Left renal pelvis (tissue), 4 donors: ENCODE data around the gene OSBPL9. TPM values are rescaled to one million over a fixed set of nuclear protein-coding genes. Genes with fewer than 3 reads are reported as not detected.
"Not testable (repeated sequence)": the region's sequence is repeated elsewhere in the genome, so short reads cannot be mapped to it uniquely, and the experiment has no call there.

Source experiments
- DNase-seq, 4 donors: peaks; one replicate each; pipeline ENCODE4 v3.0.0-alpha.2; 2013; ENCODE audit warnings: low read depth in 4 of 4, low spot score in 3 of 4
- polyA plus RNA-seq, 4 donors: library from polyadenylated mRNA; unstranded; fragments of 120-200 nt; gene quantifications; one replicate each; pipeline ENCODE4 v1.2.1, GENCODE V29; 2013; ENCODE audit not compliant: insufficient read length in 4 of 4

Gene OSBPL9
- polyA plus RNA-seq, 4 donors: 100 to 156 (median 137) TPM

DNA sequence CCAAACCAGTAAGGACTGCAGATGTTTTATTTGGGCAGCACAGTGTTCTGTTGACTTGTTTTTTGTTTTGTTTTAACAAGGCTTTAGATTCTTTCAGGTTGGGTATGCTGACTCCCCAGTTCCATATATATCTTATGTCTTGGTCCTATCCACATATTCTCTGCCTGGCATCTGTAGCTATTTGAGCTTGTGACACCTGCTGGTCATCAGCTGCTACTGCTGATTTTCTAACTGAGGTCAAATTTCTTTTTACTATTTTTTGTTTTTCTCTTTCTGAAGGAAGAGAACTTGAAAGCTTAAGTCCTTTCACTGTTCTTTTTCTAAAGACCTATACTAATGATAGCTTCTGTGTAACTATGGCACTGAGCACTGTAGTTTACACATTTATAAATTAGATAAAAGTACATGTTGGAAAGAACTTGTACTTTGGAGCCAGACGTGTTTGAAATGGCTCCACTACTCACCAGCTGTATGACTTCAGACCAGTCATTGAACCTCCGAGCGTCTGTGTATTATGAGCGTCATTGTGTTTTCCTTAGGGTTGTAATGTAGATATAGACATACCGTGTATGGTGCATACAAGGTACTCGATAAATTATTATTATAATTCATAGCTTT is 152.2 kb downstream of the OSBPL9 start:
- peak; percentile 16 to 39 (median 28) for DNase-seq

DNA sequence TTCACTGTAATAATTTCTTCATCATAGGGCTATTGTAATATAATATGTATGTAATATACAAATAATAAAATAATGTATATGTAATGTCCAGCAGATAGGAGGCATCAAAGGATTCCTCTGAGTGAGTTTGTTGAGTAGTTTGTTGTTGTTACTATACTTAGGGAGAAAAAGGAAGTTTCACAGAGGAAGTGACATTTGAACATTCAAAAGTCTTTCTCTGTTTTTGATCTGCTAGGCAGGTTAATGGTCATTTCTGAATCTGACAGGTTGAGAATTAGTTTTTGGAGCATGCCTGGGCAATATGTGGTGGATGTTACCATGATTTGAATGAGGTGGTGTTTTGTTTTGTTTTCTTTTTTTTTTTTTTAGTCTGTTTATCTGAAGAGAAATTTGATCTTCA is 159.5 kb downstream of the OSBPL9 start:
- no peak for DNase-seq

DNA sequence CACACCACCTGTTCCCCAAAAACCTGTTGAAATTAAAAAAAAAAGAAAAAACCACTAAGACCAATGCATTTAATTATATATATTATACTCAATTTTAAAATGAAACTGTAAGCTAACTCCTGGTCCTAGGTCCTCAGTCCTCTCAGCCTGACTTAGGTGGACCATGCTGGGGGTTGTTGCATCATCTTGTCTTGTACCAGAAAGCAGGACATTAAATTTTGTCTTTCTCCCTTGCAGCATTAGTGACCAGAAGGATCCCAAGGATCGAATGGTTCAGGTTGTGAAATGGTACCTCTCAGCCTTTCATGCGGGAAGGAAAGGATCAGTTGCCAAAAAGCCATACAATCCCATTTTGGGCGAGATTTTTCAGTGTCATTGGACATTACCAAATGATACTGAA is 164.0 kb downstream of the OSBPL9 start:
- DNase-seq: no peak

DNA sequence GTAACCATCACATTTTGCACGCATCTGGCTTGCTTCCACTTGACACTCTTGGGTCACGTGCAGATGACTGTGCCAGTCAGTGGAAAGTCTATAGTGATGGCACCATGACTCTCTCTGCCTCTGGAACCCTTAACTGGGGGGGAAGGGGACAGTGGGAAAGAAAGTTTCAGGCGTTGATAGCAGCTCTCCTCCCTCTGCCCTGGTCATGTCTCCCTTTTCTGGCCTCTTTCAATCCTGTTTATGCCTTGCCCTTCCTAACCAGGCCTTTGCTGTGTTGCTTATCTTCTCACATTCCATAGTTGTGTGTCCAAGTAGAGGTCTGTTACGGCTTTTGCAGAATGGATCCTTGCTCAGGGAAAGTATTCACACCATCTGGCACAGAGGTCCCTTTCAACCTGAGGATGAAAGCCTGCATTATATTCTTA is 168.1 kb downstream of the OSBPL9 start:
- DNase-seq: no peak

DNA sequence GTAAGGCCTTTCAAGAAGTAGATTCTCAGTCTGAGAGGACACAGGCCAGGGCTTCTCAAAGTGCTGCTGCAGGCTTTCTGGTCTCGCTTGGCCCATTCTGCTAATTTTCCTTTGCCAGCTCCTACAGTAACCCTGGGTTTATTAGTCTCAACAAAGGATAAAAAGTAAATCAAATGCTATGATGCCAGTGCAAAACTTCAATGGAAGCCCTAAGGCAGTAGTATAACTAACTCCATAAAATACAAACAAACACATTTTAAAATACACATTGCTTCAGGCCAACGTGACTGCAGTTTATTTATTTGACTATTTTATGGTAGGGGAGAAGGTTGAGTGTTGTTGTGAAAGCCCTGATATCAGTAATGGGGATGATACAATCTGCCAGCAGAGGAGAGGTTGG is 172.0 kb downstream of the OSBPL9 start:
- no peak for DNase-seq

DNA sequence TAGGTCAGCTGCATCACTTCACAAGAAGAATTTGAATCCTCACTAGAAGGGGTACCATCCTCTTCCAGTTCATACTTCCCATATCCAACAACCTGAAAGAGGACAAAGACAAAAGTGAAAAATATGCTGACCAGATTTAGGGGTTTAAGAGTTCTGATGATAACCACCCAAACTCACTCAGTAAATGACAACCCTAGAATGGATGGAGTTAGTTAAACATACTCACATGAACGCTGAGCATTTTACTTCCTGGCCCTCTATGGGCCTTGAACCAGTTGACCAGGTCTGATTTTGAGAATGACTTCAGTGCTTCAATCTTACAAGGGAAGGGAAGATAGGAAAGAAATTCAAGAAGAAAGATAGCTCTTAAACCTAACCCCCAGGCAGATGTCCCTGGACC is 172.4 kb downstream of the OSBPL9 start:
- no peak for DNase-seq

DNA sequence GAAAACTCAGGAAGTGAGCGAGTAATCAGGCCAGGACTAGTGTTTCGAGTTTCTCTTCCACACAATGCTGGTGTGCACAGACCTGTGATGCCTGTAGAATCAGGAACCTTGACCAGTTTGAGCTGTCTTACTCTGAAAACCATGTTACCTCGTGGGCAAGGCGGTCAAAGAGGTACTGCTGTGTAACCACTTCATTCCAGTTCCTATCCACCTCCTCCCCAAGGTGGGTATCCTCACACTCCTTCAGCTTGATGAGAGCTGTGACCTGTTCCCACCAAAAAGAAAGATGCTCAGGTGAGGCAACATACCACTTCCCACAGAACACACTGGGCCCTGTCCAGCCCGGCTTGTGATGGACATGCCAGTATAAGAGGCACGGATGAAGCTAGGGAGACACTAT is 173.5 kb downstream of the OSBPL9 start:
- no peak for DNase-seq

DNA sequence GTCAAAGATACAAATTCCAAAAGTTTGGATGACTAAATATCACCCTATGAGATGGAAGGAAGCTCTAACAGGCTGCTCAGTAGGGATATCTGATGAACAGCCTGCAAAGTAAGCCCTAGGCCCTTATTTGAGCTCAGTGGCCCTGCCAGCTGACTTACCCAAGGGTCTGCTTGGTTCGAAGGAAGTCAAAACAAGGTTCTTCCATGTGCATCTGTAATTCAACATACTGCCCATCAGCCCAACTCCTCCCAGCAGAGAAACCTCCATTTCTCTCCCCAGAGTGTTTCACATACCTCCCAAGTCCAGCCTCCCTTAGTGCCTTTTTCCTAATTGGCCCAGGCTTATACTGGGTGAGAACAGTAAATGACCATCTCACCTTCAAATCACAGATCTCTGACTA is 175.0 kb downstream of the OSBPL9 start:
- no peak for DNase-seq

DNA sequence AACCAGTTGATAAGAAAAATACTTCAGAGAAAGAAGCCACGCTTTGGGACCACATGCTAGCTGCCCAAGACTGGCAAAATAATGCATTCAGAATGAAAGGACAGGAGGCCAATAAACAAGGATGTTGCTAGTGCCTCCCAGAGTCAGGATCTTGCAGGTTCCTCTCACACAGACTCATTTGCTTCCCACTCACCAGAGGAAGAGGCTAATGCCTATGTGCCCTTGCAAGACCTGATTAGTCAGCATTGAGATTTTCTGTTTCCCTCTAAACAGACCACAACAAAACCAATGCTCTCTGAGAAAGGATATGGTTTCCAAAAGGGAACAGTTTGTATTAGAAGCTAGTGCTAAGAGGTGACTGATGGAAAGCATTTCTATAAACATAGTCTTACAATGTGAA is 176.0 kb downstream of the OSBPL9 start:
- DNase-seq: no peak

DNA sequence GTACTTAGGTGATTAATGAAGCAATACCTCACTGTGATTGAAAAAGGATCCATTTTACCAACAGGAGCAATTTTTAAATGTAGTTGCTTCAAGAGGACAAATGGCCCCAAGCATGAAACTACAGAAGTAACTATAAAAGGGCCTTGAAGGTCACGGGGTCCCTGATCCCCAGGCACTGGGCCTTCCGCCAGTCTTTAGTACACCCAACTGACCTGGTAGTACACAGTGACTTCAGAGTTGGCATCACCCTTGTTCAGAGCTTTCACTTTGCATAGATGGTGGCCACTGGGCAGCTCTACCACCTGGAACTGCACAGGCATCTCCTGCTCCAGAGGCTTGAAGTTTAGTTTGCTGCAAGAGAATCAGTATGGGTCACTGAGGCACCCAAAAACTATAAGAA is 177.4 kb downstream of the OSBPL9 start:
- DNase-seq: no peak

DNA sequence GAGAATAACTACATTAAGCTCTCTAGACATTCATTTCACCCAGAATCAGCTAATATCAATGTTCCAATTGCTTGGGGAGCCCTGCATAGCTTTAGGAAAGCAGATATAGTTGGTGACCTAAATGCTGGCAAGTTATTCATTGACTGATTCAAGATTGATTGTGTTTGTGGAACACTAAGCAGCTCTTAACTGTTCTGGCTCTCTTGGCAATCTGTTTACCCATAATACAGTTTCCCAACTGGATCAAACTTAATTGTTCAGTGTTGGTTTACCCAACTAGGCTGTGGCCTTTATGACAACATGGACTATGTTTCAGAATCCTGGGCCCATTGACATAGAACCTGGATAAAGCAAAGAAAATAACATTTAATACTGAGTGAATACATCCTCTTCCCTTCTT is 178.0 kb downstream of the OSBPL9 start:
- no peak for DNase-seq

DNA sequence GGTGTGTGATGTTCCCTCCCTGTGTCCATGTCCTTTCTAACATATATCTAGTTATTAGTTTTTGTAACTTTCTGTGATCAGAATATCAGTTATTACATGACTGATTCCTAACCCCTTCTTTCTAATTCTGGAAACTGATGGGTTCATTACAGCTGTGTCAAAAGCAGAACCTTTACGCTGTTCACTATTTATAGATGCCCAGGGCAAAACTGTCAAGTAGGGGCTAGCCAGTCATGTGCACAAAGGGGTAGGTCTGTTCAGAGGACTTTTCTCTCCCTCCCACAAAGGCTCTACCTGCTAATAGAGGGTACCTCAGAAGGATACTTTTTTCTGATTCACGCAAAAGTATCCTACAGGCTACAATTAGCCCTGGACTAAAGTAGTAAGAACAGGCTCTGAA is 182.5 kb downstream of the OSBPL9 start:
- no peak for DNase-seq

DNA sequence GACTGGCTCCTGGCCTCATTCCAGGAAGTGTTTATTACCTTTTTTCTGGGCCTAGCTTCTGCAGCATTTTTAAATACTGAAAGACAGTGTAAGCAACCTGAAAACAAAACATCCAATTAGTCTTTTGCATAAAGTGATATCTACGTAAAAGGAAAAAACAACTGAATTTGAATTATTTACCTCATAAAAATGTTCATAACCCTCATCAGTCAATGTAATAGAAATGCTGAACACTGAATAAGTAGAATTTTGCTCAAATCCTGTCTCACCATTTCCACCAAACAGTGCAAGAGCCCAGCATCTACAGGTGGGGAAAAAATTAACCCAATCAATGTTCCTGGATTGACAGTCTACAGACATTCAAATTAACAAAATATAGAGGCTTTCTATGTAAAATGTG is 197.6 kb downstream of the OSBPL9 start:
- no peak for DNase-seq

DNA sequence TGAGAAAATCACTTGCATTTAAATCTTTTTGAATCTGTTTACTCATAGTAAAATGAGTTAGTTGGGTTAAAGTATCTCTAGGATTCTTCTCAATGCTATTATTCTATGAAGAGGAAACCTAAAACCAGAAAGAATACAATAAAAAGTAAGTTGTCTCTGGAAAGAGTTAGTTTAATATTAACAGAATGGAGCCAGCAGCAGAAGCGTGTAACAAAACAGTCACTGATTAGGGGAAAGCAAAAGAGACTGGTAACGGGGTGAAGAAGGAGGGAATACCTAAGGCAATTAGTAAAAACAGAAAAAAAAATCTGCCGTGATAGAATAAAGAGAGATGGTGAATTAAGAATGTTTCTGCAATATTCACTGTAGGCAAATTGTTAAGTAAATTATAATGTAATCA is 201.6 kb downstream of the OSBPL9 start:
- DNase-seq: peak in 1 of 4 donors; percentile 3

DNA sequence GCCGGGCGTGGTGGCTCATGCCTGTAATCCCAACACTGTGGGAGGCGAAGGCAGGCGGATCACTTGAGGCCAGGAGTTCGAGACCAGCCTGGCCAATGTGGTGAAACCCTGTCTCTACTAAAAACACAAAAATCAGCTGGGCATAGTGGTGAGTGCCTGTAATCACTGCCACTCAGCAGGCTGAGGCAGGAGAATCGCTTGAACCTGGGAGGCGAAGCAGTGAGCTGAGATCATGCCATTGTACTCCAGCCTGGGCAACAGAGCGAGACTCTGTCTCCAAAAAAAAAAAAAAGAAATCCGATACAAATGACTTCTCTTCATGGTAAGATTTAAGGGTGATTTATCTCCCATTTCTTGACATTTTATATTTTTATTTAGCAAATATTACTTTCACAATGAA is 202.1 kb downstream of the OSBPL9 start:
- not testable (repeated sequence) for DNase-seq

DNA sequence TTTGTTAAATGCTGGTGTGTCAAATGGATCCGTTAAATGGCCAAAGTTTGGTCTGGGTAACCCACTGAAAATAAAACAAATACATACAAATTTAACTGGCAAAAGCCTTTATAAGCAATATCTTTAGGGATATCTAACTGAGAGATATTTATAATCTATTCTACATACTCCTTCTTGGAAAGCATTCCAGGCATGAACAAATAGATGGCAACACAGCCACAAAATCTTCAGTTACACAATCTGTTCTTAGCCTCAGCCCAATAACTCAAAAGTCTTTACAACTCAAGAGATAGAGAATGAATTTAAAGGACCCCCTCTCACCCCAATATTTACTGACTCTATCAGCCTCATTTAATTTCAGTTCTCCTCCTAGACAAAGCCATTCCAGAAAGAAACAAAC is 202.9 kb downstream of the OSBPL9 start:
- DNase-seq: no peak

DNA sequence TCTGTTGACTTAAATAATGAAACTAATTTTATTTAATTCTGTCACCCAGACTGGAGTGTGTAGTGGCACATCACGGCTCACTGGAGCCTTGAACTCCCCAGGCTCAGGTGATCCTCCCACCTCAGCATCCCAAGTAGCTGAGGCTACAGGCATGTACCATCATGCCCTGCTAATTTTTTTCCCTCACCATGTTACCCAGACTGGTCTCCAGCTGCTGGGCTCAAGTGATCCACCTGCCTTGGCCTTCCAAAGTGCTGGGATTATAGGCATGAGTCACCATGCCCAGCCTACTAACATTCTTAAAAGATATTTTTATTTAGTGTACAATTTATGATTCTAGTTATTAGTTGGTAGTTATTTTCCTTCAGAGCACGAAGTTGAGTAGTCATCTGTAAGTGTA is 212.2 kb downstream of the OSBPL9 start:
- no peak for DNase-seq

DNA sequence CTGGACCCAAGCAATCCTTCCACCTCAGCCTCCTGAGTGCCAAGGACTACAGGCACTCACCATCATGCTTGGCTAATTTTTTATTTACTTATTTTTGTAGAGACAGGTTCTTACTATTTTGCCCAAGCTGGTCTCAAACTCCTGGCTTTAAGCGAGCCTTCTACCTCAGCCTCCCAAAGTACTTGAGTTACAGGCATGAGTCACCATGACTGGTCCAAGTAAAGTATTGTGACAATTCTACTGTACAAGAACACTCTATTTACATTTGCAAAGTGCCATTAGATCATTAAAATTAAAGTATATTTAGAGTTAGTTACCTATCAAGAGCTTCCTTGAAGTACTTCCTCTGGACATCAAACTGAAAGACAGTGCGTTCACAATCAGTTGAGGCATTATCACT is 216.8 kb downstream of the OSBPL9 start:
- DNase-seq: no peak

DNA sequence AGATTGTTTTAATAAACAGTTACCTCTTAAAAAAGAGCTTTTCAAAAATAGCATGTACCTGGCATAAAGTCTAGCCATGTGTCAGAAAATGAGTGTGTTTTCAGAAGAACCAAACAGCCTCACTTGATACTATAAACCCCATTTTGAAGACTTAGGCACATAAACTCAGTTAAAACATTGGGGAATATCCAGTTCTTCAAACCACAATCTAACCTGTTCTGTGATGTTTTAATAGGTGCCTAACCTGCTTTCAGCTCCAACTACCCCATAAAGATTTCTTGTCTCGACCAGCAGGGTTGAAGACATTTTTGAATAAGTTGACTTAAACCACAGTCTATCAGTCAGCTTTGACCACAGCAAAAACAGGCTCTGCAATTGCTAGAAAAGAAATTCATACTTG is 220.4 kb downstream of the OSBPL9 start:
- DNase-seq: no peak
